Measurements from ENCODE around the gene TMEM52. TPM values are rescaled to one million over a fixed set of nuclear protein-coding genes. Genes with fewer than 3 reads are reported as not detected.

TMEM52 gene
- total and polyA plus RNA-seq, 2 of the 13 experiments (the other 11 are each of a cell fraction or from before 2014, with no cell fraction given) = 13.2 to 18.7 TPM

- TF ChIP-seq SALL2 (CRISPR knock-in tag; IDR thresholded peaks at IDR 0.05) (0 out of 2 replicates have a peak, but pooled peaks have one; percentile 40), ZNF788 (CRISPR knock-in tag; IDR thresholded peaks at IDR 0.05; ENCODE audit: borderline replicate concordance) (peak; percentile 84; the same call in 1 of the 2 replicates), ZFP41 (CRISPR knock-in tag; IDR thresholded peaks at IDR 0.05; ENCODE audit: borderline replicate concordance) (no peak), SAP130 (CRISPR knock-in tag; IDR thresholded peaks at IDR 0.05; ENCODE audit: low read depth) (peak; percentile 93), HIC2 (CRISPR knock-in tag; IDR thresholded peaks at IDR 0.05; ENCODE audit: low read depth) (0 out of 2 replicates have a peak, but pooled peaks have one; percentile 39), ERF (CRISPR knock-in tag; IDR thresholded peaks at IDR 0.05) (peak; percentile 58; the same call in 1 of the 2 replicates), ZNF329 (CRISPR knock-in tag; IDR thresholded peaks at IDR 0.05; ENCODE audit: low read depth) (peak; percentile 50; the same call in 1 of the 2 replicates), CBFB (CRISPR knock-in tag; IDR thresholded peaks at IDR 0.05) (peak; percentile 57; the same call in 1 of the 2 replicates), ZNF557 (CRISPR knock-in tag; IDR thresholded peaks at IDR 0.05) (no peak), ZNF33A (CRISPR knock-in tag; IDR thresholded peaks at IDR 0.05; ENCODE audit: borderline replicate concordance) (no peak), ZSCAN25 (CRISPR knock-in tag; IDR thresholded peaks at IDR 0.05) (peak; percentile 25; the same call in 1 of the 2 replicates), ARID5B (CRISPR knock-in tag; IDR thresholded peaks at IDR 0.05) (peak; percentile 49; the same call in 1 of the 2 replicates), NR0B2 (CRISPR knock-in tag; IDR thresholded peaks at IDR 0.05) (peak; percentile 44; the same call in 1 of the 2 replicates), ZNF274 (CRISPR knock-in tag; IDR thresholded peaks at IDR 0.05) (peak; percentile 73; the same call in 1 of the 2 replicates), NFKBIZ (CRISPR knock-in tag; IDR thresholded peaks at IDR 0.05) (no peak), YEATS2 (CRISPR knock-in tag; IDR thresholded peaks at IDR 0.05; ENCODE audit: borderline replicate concordance) (peak; percentile 31; the same call in 1 of the 2 replicates), CEBPG (CRISPR knock-in tag; IDR thresholded peaks at IDR 0.05) (no peak), FUBP1 (CRISPR knock-in tag; IDR thresholded peaks at IDR 0.05; ENCODE audit: borderline replicate concordance) (no peak), ZNF468 (CRISPR knock-in tag; IDR thresholded peaks at IDR 0.05) (no peak), DRAP1 (CRISPR knock-in tag; IDR thresholded peaks at IDR 0.05) (peak; percentile 46; the same call in 1 of the 2 replicates), ZFP37 (CRISPR knock-in tag; IDR thresholded peaks at IDR 0.05; ENCODE audit: borderline replicate concordance) (no peak; the same call in 1 of the 2 replicates)
Observed at GRCh38 chr1:1943834-1944570, 24.9 kb upstream of the TMEM52 start (continued).
